DOHH2 (cell line): Measurements from ENCODE around the gene PRKAG1.

Source experiments
- EZH2phosphoT487 ChIP-seq: fragments of 200-600 bp; sonication (generic); IDR thresholded peaks from 2 replicates; pipeline ENCODE4 v1.6.1; 2017; ENCODE audit warnings: borderline replicate concordance, mild to moderate bottlenecking, antibody characterized with exemption, low read length, moderate library complexity, mixed read lengths
- TF ChIP-seq, protein P1 (sequence below): fragments of 200-600 bp; sonication (generic); IDR thresholded peaks from one replicate; pipeline ENCODE4 v1.5.1; 2014; ENCODE audit warnings: antibody characterized with exemption, mild to moderate bottlenecking, low read depth, low read length; ENCODE audit not compliant: poor library complexity, severe bottlenecking

- TF ChIP-seq EZH2phosphoT487, result no peak
- TF ChIP-seq, protein P1, sequence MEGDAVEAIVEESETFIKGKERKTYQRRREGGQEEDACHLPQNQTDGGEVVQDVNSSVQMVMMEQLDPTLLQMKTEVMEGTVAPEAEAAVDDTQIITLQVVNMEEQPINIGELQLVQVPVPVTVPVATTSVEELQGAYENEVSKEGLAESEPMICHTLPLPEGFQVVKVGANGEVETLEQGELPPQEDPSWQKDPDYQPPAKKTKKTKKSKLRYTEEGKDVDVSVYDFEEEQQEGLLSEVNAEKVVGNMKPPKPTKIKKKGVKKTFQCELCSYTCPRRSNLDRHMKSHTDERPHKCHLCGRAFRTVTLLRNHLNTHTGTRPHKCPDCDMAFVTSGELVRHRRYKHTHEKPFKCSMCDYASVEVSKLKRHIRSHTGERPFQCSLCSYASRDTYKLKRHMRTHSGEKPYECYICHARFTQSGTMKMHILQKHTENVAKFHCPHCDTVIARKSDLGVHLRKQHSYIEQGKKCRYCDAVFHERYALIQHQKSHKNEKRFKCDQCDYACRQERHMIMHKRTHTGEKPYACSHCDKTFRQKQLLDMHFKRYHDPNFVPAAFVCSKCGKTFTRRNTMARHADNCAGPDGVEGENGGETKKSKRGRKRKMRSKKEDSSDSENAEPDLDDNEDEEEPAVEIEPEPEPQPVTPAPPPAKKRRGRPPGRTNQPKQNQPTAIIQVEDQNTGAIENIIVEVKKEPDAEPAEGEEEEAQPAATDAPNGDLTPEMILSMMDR, result no peak
These were observed 48.5 kb downstream of the PRKAG1 start for GRCh38 chr12:48969833-48970701.
